Activated T-cell treated with anti-CD3 and anti-CD28 coated beads, Interleukin-2, amount 50 U/mL, for 48 hours (primary cell): ENCODE data around the gene PABPN1L.
"Not testable (repeated sequence)": the region's sequence is repeated elsewhere in the genome, so short reads cannot be mapped to it uniquely, and the experiment has no call there.

Experiments
- DNase-seq, 2 experiments: peaks; one replicate each; pipeline ENCODE4 v3.0.0-alpha.2; 2020

PABPN1L gene

DNA sequence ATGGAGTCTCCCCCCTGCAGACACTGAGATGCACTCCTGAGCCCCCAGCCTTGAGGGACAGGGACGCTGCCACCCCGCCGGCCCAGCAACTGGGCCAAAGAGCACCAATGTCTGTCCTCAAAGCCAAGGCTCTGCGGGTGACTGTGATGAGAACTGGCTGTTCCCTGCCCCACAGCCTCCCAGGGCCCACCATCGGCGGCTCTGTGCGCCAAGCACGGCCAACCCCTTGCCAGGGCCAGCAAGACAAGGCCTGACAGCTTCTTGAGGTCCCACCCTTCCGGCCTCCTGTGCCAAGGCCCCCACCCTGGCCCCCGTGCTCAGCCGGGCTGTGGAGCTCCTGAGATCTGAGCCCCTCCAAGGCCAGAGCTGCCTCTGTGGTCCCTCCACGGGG lies 34.2 kb upstream of the PABPN1L start:
- no peak for DNase-seq

DNA sequence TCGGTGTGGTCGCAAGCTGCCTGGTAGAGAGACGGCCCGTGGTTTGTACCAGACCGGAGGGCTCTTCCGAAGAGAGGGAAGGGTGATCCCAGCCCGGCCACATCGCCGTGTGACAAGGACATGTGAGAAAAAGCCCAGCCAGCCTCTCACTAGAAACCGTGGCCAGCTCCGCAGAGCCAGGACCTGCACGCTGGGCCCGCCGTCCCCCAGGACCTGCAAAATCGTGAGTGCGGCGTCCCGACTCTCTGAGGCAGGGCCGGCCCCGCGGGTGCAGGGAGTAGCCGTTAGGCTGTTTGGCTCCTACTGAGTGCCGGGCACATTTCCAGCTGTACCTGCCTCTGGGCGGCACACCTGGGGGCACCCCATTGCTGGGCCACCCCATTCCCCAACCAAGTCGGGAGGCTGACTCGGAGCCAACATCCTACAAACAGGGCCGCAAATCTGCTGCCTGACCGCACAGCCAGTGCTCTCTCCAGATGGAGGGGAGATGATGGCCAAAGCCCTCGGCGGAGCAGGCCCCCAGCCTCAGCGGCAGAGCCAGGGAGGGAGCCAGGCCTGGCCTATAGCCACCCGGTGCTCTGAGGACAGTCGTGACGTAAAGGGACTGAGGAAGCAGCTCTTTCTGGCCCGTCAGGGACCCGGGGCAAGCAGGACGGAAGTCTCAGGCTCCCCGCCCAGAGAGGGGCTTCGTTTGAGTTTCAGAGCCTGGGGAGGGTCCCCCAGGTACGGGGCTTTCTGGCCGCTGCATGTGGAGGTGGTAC lies 33.6 kb upstream of the PABPN1L start:
- DNase-seq, result no peak

DNA sequence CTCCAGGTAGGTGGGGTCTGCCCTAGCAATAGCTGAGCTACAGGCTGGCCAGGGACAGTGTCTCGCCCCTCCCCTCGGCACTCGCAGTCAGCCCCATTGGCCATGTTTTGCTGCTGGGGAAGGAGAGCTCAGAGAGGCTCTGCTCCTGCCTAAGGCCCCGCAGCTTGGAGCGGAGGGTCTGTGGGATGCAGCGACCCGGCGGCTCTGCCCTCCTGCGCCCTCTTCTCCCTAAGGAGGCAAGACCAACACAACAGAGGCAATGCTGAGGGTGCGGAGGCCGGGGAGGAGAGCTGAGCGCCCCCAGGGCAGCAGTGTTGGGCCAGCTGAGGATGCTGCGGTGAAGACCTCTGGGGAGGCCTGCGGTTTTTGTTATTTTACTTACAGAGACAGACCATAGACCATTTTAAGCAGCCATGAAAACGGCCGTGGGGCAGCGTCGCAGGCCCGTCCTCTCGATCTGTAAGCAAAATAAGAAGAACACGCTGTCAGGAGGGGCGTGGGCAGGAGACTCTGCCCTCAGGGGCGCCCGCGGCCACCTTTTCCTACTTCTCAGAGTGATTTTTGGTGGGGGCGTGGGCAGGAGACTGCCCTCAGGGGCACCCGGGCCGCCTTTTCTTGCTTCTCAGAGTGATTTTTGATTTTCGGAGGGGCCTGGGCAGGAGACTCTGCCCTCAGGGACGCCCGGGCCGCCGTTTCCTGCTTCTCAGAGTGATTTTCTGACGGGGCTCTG lies 31.4 kb upstream of the PABPN1L start:
- no peak for DNase-seq

DNA sequence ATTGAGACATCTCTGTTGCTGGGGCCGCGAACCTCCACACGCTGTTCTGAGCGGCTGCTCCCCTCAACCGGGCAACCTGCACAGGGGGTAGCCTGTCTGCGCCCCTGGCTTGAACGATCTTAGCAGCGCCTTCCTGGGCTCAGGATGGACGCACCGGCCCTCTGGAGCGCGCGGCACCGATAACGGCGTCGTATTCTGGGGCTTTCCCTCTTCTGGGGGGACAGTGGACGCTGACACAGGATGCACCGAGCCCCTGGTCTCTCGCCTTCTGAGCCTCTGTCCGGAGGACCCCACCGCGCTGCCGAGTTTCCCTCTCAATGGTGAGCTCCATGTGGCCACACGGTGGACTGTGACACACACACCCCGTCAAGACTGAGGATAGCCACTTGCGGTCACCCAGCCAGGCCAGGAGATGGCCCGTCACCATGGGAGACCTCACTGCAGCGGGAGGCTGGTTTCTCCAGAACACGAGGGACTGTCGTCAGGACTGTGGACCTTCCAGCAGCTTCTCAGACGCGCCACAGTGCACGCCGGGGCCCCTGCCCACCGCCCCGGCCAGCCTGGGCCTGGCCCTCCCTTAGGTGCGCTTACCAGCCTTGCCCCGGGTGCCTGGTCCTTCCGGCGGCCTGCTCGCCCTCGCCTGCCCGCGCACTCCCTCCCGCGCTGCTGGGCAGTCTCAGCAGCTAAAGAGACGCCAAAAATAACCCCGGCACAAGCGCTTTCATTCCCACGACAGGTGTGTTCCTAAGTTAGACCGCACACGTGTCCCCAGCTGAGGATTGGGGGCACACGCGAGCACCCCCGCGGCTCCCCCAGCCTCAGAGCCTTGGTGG lies 30.0 kb upstream of the PABPN1L start:
- DNase-seq, result no peak

DNA sequence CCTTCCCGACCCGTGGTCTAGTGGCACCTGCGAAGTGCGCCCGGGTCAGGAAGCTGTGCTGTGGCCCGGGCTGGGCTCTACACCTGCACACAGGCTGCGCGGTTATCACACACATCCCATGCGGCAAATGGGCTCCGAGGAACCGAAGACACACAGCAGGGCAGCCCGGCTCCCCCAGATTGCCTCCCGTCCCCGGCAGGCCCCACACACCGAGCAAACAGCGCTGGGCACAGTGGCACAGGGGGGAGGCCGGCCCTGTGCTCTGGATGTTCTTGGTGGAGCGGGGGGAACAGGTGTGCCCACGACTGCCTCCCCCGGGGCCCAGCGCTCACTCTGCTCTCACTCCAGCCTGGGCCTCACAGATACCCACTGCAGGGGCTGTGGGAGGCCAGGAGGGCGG lies 28.9 kb upstream of the PABPN1L start:
- no peak for DNase-seq

DNA sequence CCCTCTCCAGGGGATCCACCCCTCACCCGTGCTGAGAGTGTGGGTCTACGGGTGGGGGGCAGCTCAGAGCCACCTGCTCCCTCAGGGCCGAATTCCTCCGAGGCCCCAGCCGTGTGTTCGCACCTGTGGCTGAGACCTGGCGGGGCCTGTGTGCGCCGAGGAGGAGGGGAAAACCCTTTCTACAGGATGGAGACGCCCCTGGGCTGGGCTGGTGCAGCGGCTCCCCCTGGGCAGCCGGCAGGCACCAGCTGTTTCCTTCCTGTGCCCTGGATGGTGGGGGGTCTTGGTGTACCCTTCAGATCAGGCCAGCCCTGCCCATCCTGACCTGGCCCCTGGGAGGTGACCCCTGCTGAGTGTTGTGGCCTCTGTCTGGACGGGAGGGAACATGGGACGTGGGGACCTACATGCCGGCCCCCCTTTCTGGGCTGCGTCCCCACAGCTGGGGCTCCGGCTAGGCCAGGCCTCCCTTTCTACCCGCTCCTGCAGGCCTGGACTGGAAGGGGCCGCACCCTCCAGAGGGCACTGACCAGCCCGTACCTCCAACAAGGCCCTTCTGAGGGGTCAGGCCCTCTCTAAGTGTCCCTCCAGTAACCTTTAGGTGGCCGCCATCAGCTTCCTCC lies 28.3 kb upstream of the PABPN1L start:
- DNase-seq, result no peak

DNA sequence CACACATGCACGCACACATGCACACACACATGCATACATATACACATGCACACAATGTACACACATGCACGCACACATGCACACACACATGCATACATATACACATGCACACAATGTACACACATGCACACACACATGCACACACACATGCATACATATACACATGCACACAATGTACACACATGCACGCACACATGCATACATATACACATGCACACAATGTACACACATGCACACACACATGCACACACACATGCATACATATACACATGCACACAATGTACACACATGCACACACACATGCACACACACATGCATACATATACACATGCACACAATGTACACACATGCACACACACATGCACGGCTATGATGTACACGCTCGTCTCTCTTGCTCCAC lies 27.8 kb upstream of the PABPN1L start:
- not testable (repeated sequence) for DNase-seq

DNA sequence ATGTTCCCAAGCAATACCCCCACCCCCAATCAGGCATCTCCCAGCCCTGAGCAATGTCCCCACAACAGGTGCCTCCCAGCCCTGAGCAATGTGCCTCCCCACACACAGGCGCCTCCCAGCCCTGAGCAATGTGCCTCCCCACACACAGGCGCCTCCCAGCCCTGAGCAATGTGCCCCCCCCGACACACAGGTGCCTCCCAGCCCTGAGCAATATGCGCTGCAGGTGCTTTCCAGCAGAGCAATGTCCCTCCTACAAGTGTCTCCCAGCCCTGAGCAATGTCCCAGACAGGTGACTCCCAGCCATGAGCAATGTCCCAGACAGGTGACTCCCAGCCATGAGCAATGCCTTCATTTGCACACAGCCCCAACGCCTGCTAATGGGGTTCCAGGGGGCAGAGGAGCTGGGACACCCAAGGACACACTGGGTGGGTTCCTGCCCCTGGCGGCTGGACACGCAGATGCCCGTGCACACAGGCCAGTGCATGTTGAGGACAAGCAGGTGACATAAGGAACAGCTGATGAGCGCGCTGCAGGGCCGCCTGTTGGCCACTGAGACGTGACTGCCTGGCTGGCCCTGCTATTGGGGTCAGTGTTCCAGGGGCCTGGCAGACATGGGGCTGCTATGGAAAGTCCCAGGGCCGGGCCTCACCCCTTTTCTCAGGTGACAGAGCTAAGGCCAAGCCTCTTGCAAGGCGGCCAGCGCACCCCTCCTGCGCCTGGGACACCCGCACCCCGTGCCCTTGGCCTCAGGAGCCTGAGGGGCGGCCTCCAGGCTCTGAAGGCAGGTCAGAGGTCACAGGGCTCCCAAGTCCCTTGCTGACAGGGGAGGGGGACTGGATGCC lies 26.9 kb upstream of the PABPN1L start:
- no peak for DNase-seq

DNA sequence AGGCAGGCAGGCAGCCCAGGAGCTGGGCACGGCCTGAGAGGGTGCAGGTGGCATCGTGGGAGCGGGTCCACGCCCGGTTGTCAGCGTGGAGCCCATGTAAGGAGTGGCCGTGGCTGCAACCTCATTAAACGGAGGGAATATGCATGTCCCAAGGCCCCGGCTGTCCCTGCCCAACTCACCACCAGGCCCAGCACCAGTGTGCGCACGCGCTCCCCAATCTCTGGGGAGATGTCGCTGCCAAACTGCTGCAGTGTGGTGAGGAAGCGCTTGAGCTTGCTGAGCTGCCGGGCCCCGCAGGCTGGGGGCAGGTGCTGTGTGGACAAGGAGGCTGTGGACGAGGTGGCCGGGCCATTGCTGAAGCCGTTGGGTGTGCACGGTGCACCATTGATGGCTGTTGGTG lies 25.6 kb upstream of the PABPN1L start:
- no peak for DNase-seq

DNA sequence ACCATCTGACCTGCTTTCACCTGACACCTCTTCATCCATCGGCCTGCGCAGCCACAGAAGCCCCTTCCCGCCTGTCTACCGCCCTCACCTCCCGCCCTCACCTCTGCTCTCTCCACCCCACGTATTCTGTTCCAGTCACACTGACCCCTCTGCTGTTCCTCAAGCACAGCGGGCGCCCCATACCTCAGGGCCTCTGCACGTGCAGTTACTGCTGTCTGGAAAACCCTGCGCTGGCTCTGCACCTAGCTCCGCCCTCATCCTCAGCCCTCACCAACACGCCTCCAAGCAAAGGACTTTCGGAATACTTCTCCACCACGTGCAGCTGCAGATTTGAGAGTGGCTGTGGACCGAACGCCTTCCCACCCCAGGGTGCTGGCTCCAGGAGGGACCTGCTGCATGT lies 24.6 kb upstream of the PABPN1L start:
- DNase-seq, result no peak

DNA sequence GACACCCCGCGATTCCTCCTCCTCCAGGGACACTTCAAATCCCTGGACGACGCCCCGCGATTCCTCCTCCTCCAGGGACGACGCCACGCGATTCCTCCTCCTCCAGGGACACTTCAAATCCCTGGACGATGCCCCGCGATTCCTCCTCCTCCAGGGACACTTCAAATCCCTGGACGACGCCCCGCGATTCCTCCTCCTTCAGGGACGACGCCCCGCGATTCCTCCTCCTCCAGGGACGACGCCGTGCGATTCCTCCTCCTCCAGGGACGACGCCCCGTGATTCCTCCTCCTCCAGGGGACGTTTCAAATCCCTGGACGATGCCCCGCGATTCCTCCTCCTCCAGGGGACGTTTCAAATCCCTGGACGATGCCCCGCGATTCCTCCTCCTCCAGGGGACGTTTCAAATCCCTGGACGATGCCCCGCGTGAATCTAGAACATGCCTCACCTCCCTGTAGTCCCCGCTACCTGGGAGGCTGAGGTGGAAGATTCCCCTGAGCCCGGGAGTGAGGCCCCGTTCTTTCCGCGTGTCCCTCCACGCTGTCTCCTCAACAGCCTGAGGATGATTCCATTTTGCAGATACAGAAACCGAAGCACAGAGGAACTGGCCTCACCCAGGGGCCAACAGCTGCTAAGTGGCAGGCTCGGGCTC lies 23.4 kb upstream of the PABPN1L start:
- DNase-seq, result not testable (repeated sequence)

DNA sequence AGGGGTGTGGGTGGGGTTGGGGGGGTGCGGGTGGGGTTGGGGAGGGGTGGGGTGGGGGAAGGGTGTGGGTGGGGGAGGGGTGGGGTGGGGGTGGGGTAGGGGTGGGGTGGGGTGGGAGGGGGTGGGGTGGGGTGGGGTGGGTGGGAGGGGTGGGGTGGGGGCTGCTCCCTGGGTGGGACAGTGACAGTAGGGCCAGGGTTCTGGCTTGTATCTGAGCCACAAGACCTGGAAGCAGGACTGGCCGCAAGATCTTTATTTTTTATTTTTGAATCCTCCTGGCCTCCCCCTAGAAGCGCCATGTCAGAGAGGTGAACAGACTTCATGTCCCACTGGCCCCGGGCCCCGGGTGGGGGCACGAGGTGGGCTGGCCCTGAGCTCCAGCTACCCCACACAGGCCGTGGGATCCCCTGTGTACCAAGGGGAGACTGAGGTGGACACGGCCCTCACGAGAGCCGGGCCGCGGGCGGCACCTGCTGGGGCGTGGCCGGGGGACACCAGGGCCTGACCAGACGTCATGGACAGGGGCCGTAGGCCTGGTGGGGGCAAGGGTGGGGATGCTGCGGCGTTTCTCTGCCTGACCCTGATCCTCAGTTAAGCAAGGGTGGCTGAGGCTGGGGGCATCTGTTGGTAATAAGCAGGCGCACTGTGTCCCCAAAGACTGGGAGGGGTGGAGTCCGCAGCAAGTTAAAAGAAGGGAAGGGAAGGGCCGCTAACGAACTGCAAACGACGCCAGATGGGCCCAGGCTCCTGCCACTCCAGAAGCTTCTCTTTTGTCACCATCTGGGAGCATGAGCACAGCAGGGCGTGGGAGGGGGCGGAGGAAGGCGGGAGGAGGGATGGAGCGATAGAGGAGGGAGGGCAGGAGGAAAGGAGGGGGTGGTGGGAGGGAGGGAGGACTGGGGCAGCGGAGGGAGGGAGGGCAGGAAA lies 22.3 kb upstream of the PABPN1L start:
- no peak for DNase-seq

DNA sequence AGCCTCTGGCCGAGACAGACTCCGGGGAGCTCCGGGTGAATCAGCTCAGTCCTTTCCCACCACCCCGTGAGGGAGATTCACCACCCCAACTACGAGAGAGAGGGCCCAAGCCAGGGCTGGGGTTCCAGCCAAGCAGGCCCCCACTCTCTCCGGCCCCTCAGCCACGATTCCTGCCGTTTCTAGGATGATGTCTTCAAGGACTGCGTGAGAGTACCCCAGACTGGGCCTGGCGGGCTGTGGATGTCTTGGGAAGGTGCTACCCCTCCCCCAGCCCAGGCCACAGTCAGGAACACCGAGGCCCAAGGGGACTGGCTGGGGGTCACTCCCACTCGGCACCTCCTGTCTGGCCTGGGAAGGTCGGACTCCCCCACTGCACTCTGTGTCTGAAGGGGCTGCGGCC lies 21.6 kb upstream of the PABPN1L start:
- no peak for DNase-seq

DNA sequence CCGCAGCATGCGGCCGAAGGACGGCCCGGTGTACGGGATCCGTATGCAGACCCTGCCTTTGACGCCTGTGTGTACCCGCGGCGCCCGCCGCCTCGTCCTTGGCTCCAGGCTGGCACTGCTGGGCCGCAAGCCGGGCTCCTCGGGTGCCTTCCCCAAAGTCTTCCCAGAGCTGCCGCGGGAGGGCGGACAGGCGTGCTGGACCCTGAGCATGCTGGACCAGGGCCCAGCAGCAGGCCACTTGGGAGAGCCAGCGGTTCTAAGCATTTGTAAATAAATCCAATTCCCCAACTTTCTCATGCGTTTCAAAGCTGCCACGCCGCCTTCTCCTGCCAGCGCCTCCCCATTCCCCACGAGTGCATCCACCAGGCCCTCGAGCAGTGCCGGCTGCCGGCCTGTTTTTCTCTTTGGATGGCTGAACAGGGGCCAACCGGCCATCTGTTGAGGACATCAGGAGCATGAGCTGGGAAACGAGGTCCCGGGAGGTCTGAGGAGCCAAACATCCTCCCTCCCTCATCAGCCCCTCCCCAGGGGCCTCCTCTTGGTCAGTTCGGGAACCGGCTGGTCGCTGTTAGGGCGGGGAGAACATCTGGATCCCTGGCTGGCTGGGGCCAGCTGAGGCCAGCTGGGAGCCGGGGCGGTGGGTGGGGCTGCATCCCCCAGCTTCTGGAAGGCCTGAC lies 20.5 kb upstream of the PABPN1L start:
- DNase-seq, result no peak

DNA sequence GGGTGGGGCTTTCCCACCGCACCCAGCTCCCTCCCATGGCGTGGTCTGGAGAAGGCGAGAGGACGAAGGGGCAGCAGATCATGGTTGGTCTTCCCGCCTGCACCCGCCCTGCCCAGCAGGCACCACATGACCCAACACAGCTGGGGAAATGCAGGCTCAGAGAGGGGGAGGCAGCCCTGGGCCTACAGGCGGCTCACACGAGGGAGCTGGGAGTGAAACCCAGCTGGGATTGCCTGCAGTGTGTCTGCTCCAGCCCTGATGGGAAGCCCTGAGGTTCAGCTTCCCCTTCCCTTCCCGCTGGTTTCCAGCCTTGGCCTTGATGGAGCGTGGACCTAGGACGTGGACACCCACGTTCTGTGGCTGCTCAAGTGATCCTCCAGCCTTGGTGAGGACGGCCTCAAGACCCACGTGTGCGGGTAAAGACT lies 20.0 kb upstream of the PABPN1L start:
- DNase-seq, result no peak

DNA sequence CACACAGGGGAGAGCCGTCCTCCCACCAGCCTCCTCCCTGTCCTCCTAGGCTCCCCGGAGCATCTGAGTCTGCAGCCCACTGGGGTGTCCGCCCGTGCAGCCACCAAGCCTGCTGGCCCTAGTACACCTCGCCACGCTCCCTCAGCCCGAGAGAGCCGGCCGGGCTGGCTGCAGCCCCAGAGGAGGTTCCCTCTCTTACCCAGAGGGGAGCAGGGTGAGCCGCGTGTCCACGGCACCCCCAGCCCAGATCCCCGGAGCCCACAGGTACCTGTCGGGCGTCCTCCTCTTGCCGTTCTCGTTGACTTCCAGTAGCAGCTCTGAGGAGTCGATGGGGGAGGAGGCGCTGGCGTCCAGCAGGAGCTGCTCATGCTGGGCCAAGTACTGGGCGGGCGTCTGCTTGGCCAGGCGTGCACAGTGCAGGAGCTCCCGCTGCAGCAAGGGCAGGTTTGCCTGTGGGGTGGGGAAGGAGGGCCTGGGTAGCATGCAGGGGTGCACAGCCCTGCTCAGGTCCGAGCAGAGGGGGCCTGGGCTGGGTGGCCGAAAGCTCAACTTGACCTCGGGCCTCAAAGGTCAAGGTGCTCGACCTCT lies 19.3 kb upstream of the PABPN1L start:
- no peak for DNase-seq

DNA sequence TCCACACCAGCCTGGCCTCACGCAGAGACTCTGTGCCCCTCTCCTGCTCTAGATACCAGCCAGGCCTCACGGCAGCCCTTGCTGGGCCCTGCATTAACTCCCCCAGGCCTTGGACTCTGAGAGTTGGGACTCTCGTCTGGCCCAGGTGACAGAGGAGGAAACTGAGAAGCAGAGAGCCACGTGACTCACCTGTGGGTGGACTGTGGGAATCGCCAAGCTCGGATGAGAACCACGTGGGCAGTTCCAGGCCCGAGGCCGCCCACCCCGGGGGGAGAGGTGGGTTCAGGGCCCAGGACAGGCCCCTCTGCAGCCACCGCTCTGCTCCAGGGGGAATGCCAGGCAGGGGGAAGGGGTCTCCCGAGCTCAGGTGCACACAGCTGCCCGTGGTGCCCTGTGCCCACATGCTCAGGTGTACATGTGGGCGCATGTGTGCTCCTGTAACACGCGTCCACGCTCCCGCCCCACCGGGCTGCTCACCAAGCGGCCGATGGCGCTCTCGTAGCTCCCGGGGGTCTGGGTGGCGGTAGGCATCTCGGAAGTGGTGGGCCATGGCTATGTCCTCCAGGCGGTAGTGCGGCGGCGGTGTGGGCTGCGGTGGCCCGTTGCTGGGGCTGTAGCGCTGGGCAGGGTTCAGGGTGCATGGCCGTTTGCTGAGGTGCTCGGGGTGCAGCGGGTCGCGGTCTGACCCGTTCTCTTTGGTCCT lies 18.3 kb upstream of the PABPN1L start:
- DNase-seq, result no peak

DNA sequence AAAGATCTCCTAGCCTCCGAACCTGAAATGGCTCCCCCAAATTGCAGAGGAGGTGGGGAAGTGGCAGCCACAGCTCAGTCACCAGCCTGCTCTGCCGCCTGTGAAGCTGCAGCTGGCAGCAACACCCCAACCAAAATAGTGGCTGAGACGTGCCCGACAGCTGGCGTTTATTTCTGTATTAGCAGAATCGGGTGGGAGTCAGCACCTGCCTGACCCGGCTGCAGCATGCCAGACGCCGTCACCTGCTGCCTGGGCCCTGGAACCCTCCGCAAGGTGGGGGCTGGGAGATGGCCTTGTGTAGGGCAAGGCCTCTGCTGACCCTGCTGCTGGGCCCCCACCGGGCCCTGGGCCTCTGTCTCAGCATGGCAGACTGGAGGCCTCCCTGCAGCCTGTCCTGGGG lies 17.5 kb upstream of the PABPN1L start:
- no peak for DNase-seq
